ENCODE results near the gene TOMM20. TPM values are rescaled to one million over a fixed set of nuclear protein-coding genes. Genes with fewer than 3 reads are reported as not detected.

Gene TOMM20
- total RNA-seq, 2 donors from 2014 or later, result 54.7 to 75.2 TPM

- WGBS, 2 donors, result 86 to 88% methylated on average over 6 of the region's 6 CpGs
- intact Hi-C loops (cut with DNase I), result no loop called here
- Histone ChIP-seq H3K27me3 (no peaks in the 10 kb centered on the region), H3K9me3 (peaks cover 0 to 3% (median 0%) of the 10 kb centered on the region in 3 donors), H3K4me1 (peaks cover 8% of the 10 kb centered on the region), H3K27ac (no peak overlapping the region), H3K4me3 (no peak overlapping the region), H3K36me3 (replicated peaks in 1 of 2; ENCODE audit: insufficient read depth in 1 of 2, low read depth in 2 of 2) (peaks cover 0 to 10% of the 10 kb centered on the region in 2 donors)
- no peak for TF ChIP-seq CTCF (IDR thresholded peaks at IDR 0.05)
- no peak for TF ChIP-seq POLR2A (IDR thresholded peaks at IDR 0.05)
- ATAC-seq, result no peak
- DNase-seq, result no peak
These were observed 30.0 kb upstream of the TOMM20 start for GRCh38 chr1:235158680-235159079.

- Histone ChIP-seq H3K9me3 (peaks cover 0 to 3% (median 0%) of the 10 kb centered on the region in 3 donors), H3K4me1 (peaks cover 8% of the 10 kb centered on the region), H3K4me3 (no peak overlapping the region), H3K27ac (no peak overlapping the region), H3K27me3 (no peaks in the 10 kb centered on the region), H3K36me3 (replicated peaks in 1 of 2; ENCODE audit: insufficient read depth in 1 of 2, low read depth in 2 of 2) (peaks cover 0 to 12% of the 10 kb centered on the region in 2 donors)
- WGBS, 2 donors, result 91 to 92% methylated on average over 4 of the region's 4 CpGs
- ATAC-seq (no peak), DNase-seq (no peak)
- no peak for TF ChIP-seq CTCF (IDR thresholded peaks at IDR 0.05)
- no peak for TF ChIP-seq POLR2A (IDR thresholded peaks at IDR 0.05)
- intact Hi-C loops (cut with DNase I), result no loop called here
These were observed 28.5 kb upstream of the TOMM20 start for GRCh38 chr1:235157150-235157549.

- peaks cover 0 to 3% (median 0%) of the 10 kb centered on the region in 3 donors for H3K9me3 ChIP-seq
- no peak overlapping the region for H3K27ac ChIP-seq
- TF ChIP-seq POLR2A (IDR thresholded peaks at IDR 0.05), result no peak
- no peak for TF ChIP-seq CTCF (IDR thresholded peaks at IDR 0.05)
- DNase-seq (no peak), ATAC-seq (no peak)
- intact Hi-C loops (cut with DNase I), result no loop called here
- WGBS, 2 donors, result 79 to 83% methylated on average over 4 of the region's 4 CpGs
- H3K36me3 ChIP-seq (replicated peaks in 1 of 2; ENCODE audit: insufficient read depth in 1 of 2, low read depth in 2 of 2), result peaks cover 0 to 12% of the 10 kb centered on the region in 2 donors
- peaks cover 8% of the 10 kb centered on the region for H3K4me1 ChIP-seq
- no peaks in the 10 kb centered on the region for H3K27me3 ChIP-seq
- H3K4me3 ChIP-seq, result no peak overlapping the region
These were observed 28.1 kb upstream of the TOMM20 start for GRCh38 chr1:235156740-235157139.

- H3K4me1 ChIP-seq, result peaks cover 8% of the 10 kb centered on the region
- no peaks in the 10 kb centered on the region for H3K27me3 ChIP-seq
- H3K9me3 ChIP-seq, result no peaks in the 10 kb centered on the region
- intact Hi-C loops (cut with DNase I), result no loop called here
- 75 to 79% methylated on average over 3 of the region's 3 CpGs for WGBS, 2 donors
- ATAC-seq, result no peak
- H3K27ac ChIP-seq, result no peak overlapping the region
- H3K36me3 ChIP-seq (replicated peaks in 1 of 2; ENCODE audit: insufficient read depth in 1 of 2, low read depth in 2 of 2), result peaks cover 0 to 12% of the 10 kb centered on the region in 2 donors
- no peak overlapping the region for H3K4me3 ChIP-seq
- no peak for DNase-seq
- TF ChIP-seq POLR2A (IDR thresholded peaks at IDR 0.05) (no peak), CTCF (IDR thresholded peaks at IDR 0.05) (no peak)
These were observed 27.6 kb upstream of the TOMM20 start for GRCh38 chr1:235156265-235156664.

GRCh38 chr1:235152235-235152634 is 23.6 kb upstream of the TOMM20 start:
- H3K4me3 ChIP-seq, result no peak overlapping the region
- no peak overlapping the region for H3K27ac ChIP-seq
- no peaks in the 10 kb centered on the region for H3K9me3 ChIP-seq
- ATAC-seq, result no peak
- H3K36me3 ChIP-seq (replicated peaks in 1 of 2; ENCODE audit: insufficient read depth in 1 of 2, low read depth in 2 of 2), result peaks cover 0 to 20% of the 10 kb centered on the region in 2 donors
- no peaks in the 10 kb centered on the region for H3K4me1 ChIP-seq
- intact Hi-C loops (cut with DNase I), result no loop called here
- TF ChIP-seq CTCF (IDR thresholded peaks at IDR 0.05) (no peak), POLR2A (IDR thresholded peaks at IDR 0.05) (no peak)
- DNase-seq, result no peak
- no peaks in the 10 kb centered on the region for H3K27me3 ChIP-seq

Data from body of pancreas (tissue), 4 donors.